A549 (cell line): ENCODE measurements around the gene PHF21A. TPM values are rescaled to one million over a fixed set of nuclear protein-coding genes. Genes with fewer than 3 reads are reported as not detected.

Experiments used
- ATAC-seq, 2 experiments: fragments of 200-7000 bp in 1 of 2; fragments of >200 bp in 1 of 2; cut with Nextera tagmentation in 1 of 2; cut with Tn5 transposase in 1 of 2; 3 replicates each; pipeline versions ENCODE4 v1.8.0 to v1.9.1; 2018 to 2020; ENCODE audit warnings: mild to moderate bottlenecking in 1 of 2, moderate library complexity in 1 of 2
- CTCF ChIA-PET: fragments of 300-600 bp; sonication (Branson Sonifier 250); formaldehyde crosslinking; extraction: SDS; loops from one replicate; lab custom pipeline; 2021; ENCODE audit warnings: antibody characterized with exemption, inconsistent platforms; lab: Yijun Ruan, JAX
- POLR2A ChIA-PET: fragments of 350-600 bp; formaldehyde crosslinking; extraction: SDS; loops from one replicate; lab custom pipeline; 2021; ENCODE audit warnings: antibody characterized with exemption, inconsistent platforms; lab: Yijun Ruan, JAX
- DNase-seq, 2 experiments: peaks; one replicate each; pipeline versions ENCODE4 v3.0.0 to v3.0.0-alpha.2; 2011 to 2016; ENCODE audit warnings: low read depth in 1 of 2, low spot score in 1 of 2
- FAIRE-seq: peaks from 2 replicates; lab custom pipeline; 2011; peaks lifted over from hg19 to GRCh38; lab: Jason Lieb, UNC
- H3K27ac ChIP-seq, 2 experiments: fragments of >200 bp; sonication (Bioruptor Twin); formaldehyde crosslinking; 3 replicates each; pipeline ENCODE4 v1.5.1; 2016 to 2017
- H3K4me1 ChIP-seq: fragments of >200 bp; sonication (Bioruptor Twin); formaldehyde crosslinking; 3 replicates; pipeline ENCODE4 v1.6.1; 2016
- H3K4me2 ChIP-seq: fragments of >200 bp; sonication (Bioruptor Twin); formaldehyde crosslinking; 3 replicates; pipeline ENCODE4 v1.6.1; 2016
- H3K4me3 ChIP-seq: fragments of >200 bp; sonication (Bioruptor Twin); formaldehyde crosslinking; 3 replicates; pipeline ENCODE4 v1.5.1; 2016
- H3K9me3 ChIP-seq: fragments of >200 bp; sonication (Bioruptor Twin); formaldehyde crosslinking; 3 replicates; pipeline ENCODE4 v1.6.1; 2016
- BHLHE40 ChIP-seq: IDR thresholded peaks from 2 replicates; pipeline ENCODE4 v1.6.1; 2012; ENCODE audit warnings: low read depth, low read length, inconsistent platforms
- CBX2 ChIP-seq: fragments of 200-600 bp; sonication (generic); IDR thresholded peaks from 2 replicates; pipeline ENCODE4 v1.6.1; 2016; ENCODE audit warnings: low read depth, mild to moderate bottlenecking, borderline replicate concordance
- CHD4 ChIP-seq: fragments of 200-600 bp; sonication (generic); IDR thresholded peaks from 2 replicates; pipeline ENCODE4 v1.6.1; 2016; ENCODE audit warnings: antibody characterized with exemption, mild to moderate bottlenecking, borderline replicate concordance
- E2F6 ChIP-seq: IDR thresholded peaks from 2 replicates; pipeline ENCODE4 v1.6.1; 2012; ENCODE audit warnings: low read depth, borderline replicate concordance
- EHMT2 ChIP-seq: fragments of 200-600 bp; sonication (generic); IDR thresholded peaks from 2 replicates; pipeline ENCODE4 v1.6.1; 2016; ENCODE audit warnings: antibody characterized with exemption, low read depth, mild to moderate bottlenecking, moderate library complexity
- ELK1 ChIP-seq: fragments of 150-350 bp; IDR thresholded peaks from 2 replicates; pipeline ENCODE4 v1.6.1; 2014; ENCODE audit warnings: low read depth, mild to moderate bottlenecking, low read length
- EP300 ChIP-seq, 2 experiments: fragments of >200 bp; sonication (Bioruptor Twin); formaldehyde crosslinking; IDR thresholded peaks; 2 replicates in 1 of 2; 3 replicates in 1 of 2; pipeline ENCODE4 v1.6.1; 2016 to 2017
- ESRRA ChIP-seq: fragments of 150-350 bp; IDR thresholded peaks from 2 replicates; pipeline ENCODE4 v1.6.1; 2014; ENCODE audit warnings: mild to moderate bottlenecking, low read length, borderline replicate concordance
- FOXS1 ChIP-seq: fragments of 250-450 bp; sonication (Bioruptor Pico); IDR thresholded peaks from 2 replicates; pipeline ENCODE4 v1.5.0; 2020; ENCODE audit warnings: mild to moderate bottlenecking, moderate library complexity
- HES2 ChIP-seq: fragments of >200 bp; sonication (Bioruptor Twin); formaldehyde crosslinking; IDR thresholded peaks from 2 replicates; pipeline ENCODE4 v1.6.1; 2016
- HMGXB4 ChIP-seq: fragments of 250-450 bp; sonication (Bioruptor Pico); IDR thresholded peaks from 2 replicates; pipeline ENCODE4 v1.5.0; 2021; ENCODE audit warnings: mild to moderate bottlenecking, moderate library complexity, borderline replicate concordance
- HOXA7 ChIP-seq: fragments of 250-450 bp; sonication (Bioruptor Pico); IDR thresholded peaks from 2 replicates; pipeline ENCODE4 v1.5.0; 2020; ENCODE audit warnings: mild to moderate bottlenecking, moderate library complexity
- HOXB5 ChIP-seq: fragments of 250-450 bp; sonication (Bioruptor Pico); IDR thresholded peaks from 2 replicates; pipeline ENCODE4 v1.5.0; 2020; ENCODE audit warnings: mild to moderate bottlenecking, moderate library complexity
- KDM5A ChIP-seq: fragments of 200-600 bp; sonication (generic); IDR thresholded peaks from 2 replicates; pipeline ENCODE4 v1.6.1; 2016; ENCODE audit warnings: antibody characterized with exemption, mild to moderate bottlenecking
- RARB ChIP-seq: fragments of 250-450 bp; sonication (Bioruptor Pico); IDR thresholded peaks from 2 replicates; pipeline ENCODE4 v1.8.0; 2021; ENCODE audit warnings: mild to moderate bottlenecking, moderate library complexity
- RNF2 ChIP-seq: fragments of 200-600 bp; sonication (generic); IDR thresholded peaks from 2 replicates; pipeline ENCODE4 v1.6.1; 2016; ENCODE audit warnings: low read depth, mild to moderate bottlenecking, antibody characterized with exemption, moderate library complexity, borderline replicate concordance
- SREBF2 ChIP-seq: fragments of 450-650 bp; IDR thresholded peaks from 2 replicates; pipeline ENCODE4 v1.6.1; 2014; ENCODE audit warnings: mild to moderate bottlenecking, moderate library complexity
- TFCP2L1 ChIP-seq: fragments of 250-450 bp; sonication (Bioruptor Pico); IDR thresholded peaks from 2 replicates; pipeline ENCODE4 v1.5.0; 2021; ENCODE audit warnings: mild to moderate bottlenecking
- USF2 ChIP-seq: fragments of 450-650 bp; IDR thresholded peaks from 2 replicates; pipeline ENCODE4 v1.6.1; 2014; ENCODE audit warnings: antibody characterized with exemption
- ZC3H11A ChIP-seq: fragments of 450-650 bp; IDR thresholded peaks from 2 replicates; pipeline ENCODE4 v1.6.1; 2014; ENCODE audit warnings: antibody characterized with exemption, mild to moderate bottlenecking
- ZNF302 ChIP-seq: fragments of 250-450 bp; sonication (Bioruptor Pico); IDR thresholded peaks from 2 replicates; pipeline ENCODE4 v1.9.0; 2021; ENCODE audit warnings: inconsistent platforms, mild to moderate bottlenecking, moderate library complexity
- WGBS: methylation state at CpG from one replicate; pipeline ENCODE4 v1.1.6; 2017; ENCODE audit errors: missing lambda C conversion rate; 5-methylcytosine and 5-hydroxymethylcytosine counted together
- polyA plus RNA-seq, 4 experiments: library from polyadenylated mRNA; depleted of rRNA in 3 of 4; stranded (reverse); fragments of >200 nt; fragmentation: RNase III in 1 of 4; extraction: RNeasy Plus Mini Kit Qiagen cat#74134 plus additional on column Dnase treatment in 1 of 4; gene quantifications; 2 replicates in 3 of 4; 3 replicates in 1 of 4; pipeline ENCODE4 v1.2.3, GENCODE V29; 2011 to 2017
- TF ChIP-seq, protein P1 (sequence below): fragments of 200-600 bp; sonication (generic); IDR thresholded peaks from 2 replicates; pipeline ENCODE4 v1.6.1; 2016; ENCODE audit warnings: antibody characterized with exemption, mild to moderate bottlenecking, moderate library complexity
- TF ChIP-seq, protein P2 (sequence below): IDR thresholded peaks from 2 replicates; pipeline ENCODE4 v1.6.1; 2012

The PHF21A gene
- polyA plus RNA-seq, 2 of the 4 experiments (the other 2 are of a cell fraction), result 20.0 to 31.9 TPM

DNA sequence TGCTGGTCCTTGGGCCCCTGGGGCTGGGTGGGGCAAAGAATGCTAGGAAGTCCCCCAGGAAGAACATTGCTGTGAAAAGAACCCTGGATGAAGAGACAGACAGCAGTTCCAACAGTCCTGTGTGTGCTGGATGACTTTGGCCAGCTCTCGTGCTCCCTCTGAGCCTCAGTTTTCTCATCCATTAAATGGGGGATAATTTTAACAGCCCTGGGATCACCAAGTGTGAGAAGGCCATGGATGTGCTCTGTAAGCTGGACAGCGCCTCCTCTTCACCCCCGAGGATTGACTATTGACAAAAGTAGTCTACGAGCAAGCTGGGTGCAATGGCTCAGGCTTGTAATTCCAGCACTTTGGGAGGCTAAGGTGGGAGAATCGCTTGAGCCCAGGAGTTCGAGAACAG is 196.3 kb downstream of the PHF21A start:
- DNase-seq (no peak), ATAC-seq (no peak), FAIRE-seq (no peak)
- no peak for TF ChIP-seq HMGXB4 (CRISPR knock-in tag)
- no peak for TF ChIP-seq RNF2
- TF ChIP-seq SREBF2, result no peak
- no peak for TF ChIP-seq ELK1
- no peak for TF ChIP-seq HOXB5 (CRISPR knock-in tag)
- TF ChIP-seq ESRRA, result no peak
- no peak for TF ChIP-seq CHD4
- TF ChIP-seq EP300 (IDR thresholded peaks at IDR 0.05), result no peak
- TF ChIP-seq, protein P1, sequence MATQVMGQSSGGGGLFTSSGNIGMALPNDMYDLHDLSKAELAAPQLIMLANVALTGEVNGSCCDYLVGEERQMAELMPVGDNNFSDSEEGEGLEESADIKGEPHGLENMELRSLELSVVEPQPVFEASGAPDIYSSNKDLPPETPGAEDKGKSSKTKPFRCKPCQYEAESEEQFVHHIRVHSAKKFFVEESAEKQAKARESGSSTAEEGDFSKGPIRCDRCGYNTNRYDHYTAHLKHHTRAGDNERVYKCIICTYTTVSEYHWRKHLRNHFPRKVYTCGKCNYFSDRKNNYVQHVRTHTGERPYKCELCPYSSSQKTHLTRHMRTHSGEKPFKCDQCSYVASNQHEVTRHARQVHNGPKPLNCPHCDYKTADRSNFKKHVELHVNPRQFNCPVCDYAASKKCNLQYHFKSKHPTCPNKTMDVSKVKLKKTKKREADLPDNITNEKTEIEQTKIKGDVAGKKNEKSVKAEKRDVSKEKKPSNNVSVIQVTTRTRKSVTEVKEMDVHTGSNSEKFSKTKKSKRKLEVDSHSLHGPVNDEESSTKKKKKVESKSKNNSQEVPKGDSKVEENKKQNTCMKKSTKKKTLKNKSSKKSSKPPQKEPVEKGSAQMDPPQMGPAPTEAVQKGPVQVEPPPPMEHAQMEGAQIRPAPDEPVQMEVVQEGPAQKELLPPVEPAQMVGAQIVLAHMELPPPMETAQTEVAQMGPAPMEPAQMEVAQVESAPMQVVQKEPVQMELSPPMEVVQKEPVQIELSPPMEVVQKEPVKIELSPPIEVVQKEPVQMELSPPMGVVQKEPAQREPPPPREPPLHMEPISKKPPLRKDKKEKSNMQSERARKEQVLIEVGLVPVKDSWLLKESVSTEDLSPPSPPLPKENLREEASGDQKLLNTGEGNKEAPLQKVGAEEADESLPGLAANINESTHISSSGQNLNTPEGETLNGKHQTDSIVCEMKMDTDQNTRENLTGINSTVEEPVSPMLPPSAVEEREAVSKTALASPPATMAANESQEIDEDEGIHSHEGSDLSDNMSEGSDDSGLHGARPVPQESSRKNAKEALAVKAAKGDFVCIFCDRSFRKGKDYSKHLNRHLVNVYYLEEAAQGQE, result no peak; the same call in 1 of the 2 replicates
- TF ChIP-seq HOXA7 (CRISPR knock-in tag), result no peak
- no peak for TF ChIP-seq FOXS1 (CRISPR knock-in tag)
- TF ChIP-seq BHLHE40, result no peak
- no peak for TF ChIP-seq CBX2
- Histone ChIP-seq H3K4me3 (no peak overlapping the region), H3K27ac (no peak overlapping the region), H3K4me1 (peaks cover 6% of the 10 kb centered on the region), H3K4me2 (no peak overlapping the region), H3K9me3 (no peaks in the 10 kb centered on the region)
- POLR2A ChIA-PET, result no interaction called here
- CTCF ChIA-PET, result interaction anchor here (1.2 to 1.6 kb wide), 3 partner anchors 11 to 314 kb away, joined by 3 to 10 read pairs (median 4); no protein-coding TSS in a partner anchor
- WGBS, result 91% methylated on average over 6 of the region's 6 CpGs

- CTCF ChIA-PET, result interaction anchor here (0.6 to 1.2 kb wide), 3 partner anchors 12 to 40 kb away, joined by 3 to 4 read pairs (median 3); no protein-coding TSS in a partner anchor
- ATAC-seq (peak in 1 of 2 experiments; percentile 13; a peak in 2 of 6 replicates), DNase-seq (no peak), FAIRE-seq (no peak)
- H3K4me1 ChIP-seq, result no peaks in the 10 kb centered on the region
- H3K4me3 ChIP-seq, result no peak overlapping the region
- no peak overlapping the region for H3K27ac ChIP-seq
- no peak overlapping the region for H3K4me2 ChIP-seq
- POLR2A ChIA-PET, result no interaction called here
- H3K9me3 ChIP-seq, result no peaks in the 10 kb centered on the region
- 92% methylated on average over 18 of the region's 22 CpGs for WGBS
- TF ChIP-seq ZC3H11A, result no peak
- TF ChIP-seq ELK1, result no peak
- TF ChIP-seq E2F6, result no peak
- no peak for TF ChIP-seq RARB (CRISPR knock-in tag)
- TF ChIP-seq HES2, result no peak
- no peak for TF ChIP-seq FOXS1 (CRISPR knock-in tag)
- TF ChIP-seq, protein P2, sequence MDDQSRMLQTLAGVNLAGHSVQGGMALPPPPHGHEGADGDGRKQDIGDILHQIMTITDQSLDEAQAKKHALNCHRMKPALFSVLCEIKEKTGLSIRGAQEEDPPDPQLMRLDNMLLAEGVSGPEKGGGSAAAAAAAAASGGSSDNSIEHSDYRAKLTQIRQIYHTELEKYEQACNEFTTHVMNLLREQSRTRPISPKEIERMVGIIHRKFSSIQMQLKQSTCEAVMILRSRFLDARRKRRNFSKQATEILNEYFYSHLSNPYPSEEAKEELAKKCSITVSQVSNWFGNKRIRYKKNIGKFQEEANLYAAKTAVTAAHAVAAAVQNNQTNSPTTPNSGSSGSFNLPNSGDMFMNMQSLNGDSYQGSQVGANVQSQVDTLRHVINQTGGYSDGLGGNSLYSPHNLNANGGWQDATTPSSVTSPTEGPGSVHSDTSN, result no peak
- TF ChIP-seq CHD4, result no peak
- no peak for TF ChIP-seq ZNF302 (CRISPR knock-in tag)
- no peak for TF ChIP-seq ESRRA
- no peak for TF ChIP-seq TFCP2L1
- no peak for TF ChIP-seq USF2
- no peak for TF ChIP-seq EHMT2
- TF ChIP-seq KDM5A, result no peak
Observed at GRCh38 chr11:45924036-45924915, 197.0 kb downstream of the PHF21A start.
